ENCODE measurements around the gene WNT11. TPM values are rescaled to one million over a fixed set of nuclear protein-coding genes. Genes with fewer than 3 reads are reported as not detected.

Gene WNT11
- total RNA-seq, 3 donors from 2014 or later (not counting 1 experiment from before 2014, with no cell fraction given), result 0.47 to 1.3 (median 0.80) TPM

DNA sequence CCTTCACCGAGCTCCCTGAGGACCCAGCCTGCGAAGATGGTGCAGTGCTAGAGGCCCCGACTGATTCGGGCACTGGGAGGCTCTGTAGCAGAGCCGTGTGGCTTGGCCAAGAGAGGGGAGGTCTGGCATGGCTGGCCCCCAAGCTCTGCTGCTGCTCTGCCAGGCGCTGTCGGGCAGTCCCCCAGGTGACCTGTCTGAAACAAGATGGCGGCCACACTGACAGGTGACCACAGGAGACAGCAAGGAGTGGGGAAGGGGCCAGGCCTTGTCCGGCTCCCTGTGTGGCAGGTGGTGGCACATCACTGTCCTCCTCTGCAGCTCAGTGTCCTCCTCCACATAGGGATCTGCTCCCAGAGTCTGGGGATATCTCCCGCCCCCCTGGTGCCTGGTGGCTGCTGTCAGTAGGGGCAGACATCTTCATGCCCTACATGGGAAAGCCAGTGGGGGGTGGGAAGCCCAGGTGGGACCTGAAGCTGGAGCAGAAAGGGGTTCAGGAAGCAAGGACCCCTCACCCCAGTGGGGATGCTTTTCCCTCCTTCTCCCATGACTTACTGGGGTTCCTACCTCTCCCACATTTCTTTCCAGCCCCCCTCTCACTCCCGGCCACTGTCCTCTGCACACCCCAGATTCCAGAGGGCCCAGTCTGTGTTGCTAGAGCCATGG lies 40.1 kb upstream of the WNT11 start:
- Mint-ChIP-seq H3K9me3 (no peaks in the 10 kb centered on the region), H3K36me3 (no peaks in the 10 kb centered on the region), H3K27ac (no peak overlapping the region), H3K4me3 (no peak overlapping the region), H3K27me3 (ENCODE audit: low read depth in 2 of 2) (no peaks in the 10 kb centered on the region), H3K4me1 (no peaks in the 10 kb centered on the region)
- Histone ChIP-seq H3K36me3 (ENCODE audit: control insufficient read depth, insufficient read depth, low read length) (no peaks in the 10 kb centered on the region), H3K4me1 (ENCODE audit: control insufficient read depth, insufficient read depth, low read length) (no peaks in the 10 kb centered on the region), H3K27ac (ENCODE audit: low read length) (no peak overlapping the region), H3K9me3 (ENCODE audit: control insufficient read depth, insufficient read depth, low read length) (peaks cover 9% of the 10 kb centered on the region), H3K4me3 (ENCODE audit: low read length) (no peak overlapping the region), H3K27me3 (ENCODE audit: control insufficient read depth, insufficient read depth, low read length) (no peaks in the 10 kb centered on the region)
- WGBS (ENCODE audit: insufficient coverage), result 95% methylated on average over 11 of the region's 11 CpGs
- TF ChIP-seq CTCF (IDR thresholded peaks at IDR 0.05), result no peak
- no peak for ATAC-seq
- no peak for DNase-seq
- intact Hi-C loops (cut with micrococcal nuclease), result no loop called here

DNA sequence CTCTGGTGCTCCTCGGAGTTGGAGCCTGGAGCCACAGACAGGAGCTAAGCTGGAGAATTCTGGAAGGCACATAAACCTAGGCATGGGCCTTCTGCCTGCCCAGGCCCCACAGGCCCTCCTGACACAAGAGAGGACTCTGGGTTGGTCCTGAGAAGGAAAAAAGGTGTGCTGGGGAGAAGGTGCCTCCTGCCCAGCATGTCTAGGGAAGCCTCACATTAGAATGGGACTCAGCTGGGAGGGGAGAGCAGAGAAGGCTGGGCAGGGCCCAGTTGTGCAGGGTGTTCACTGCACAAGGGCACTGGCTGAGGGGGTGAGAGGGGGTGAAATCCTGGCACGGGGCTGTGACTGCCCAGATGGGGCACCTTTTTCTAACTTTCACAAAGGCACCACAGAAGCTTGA lies 39.4 kb upstream of the WNT11 start:
- H3K4me1 Mint-ChIP-seq, result no peaks in the 10 kb centered on the region
- DNase-seq (no peak), ATAC-seq (no peak)
- intact Hi-C loops (cut with micrococcal nuclease), result no loop called here
- WGBS (ENCODE audit: insufficient coverage), result 65% methylated on average over 1 of the region's 2 CpGs
- H3K9me3 Mint-ChIP-seq, result no peaks in the 10 kb centered on the region
- no peak overlapping the region for H3K27ac Mint-ChIP-seq
- H3K36me3 Mint-ChIP-seq, result no peaks in the 10 kb centered on the region
- peaks cover 6% of the 10 kb centered on the region for H3K9me3 ChIP-seq (ENCODE audit: control insufficient read depth, insufficient read depth, low read length)
- no peak overlapping the region for H3K4me3 ChIP-seq (ENCODE audit: low read length)
- H3K27me3 Mint-ChIP-seq (ENCODE audit: low read depth in 2 of 2), result no peaks in the 10 kb centered on the region
- H3K27me3 ChIP-seq (ENCODE audit: control insufficient read depth, insufficient read depth, low read length), result no peaks in the 10 kb centered on the region
- TF ChIP-seq CTCF (IDR thresholded peaks at IDR 0.05), result no peak
- no peaks in the 10 kb centered on the region for H3K36me3 ChIP-seq (ENCODE audit: control insufficient read depth, insufficient read depth, low read length)
- no peak overlapping the region for H3K4me3 Mint-ChIP-seq
- no peaks in the 10 kb centered on the region for H3K4me1 ChIP-seq (ENCODE audit: control insufficient read depth, insufficient read depth, low read length)
- H3K27ac ChIP-seq (ENCODE audit: low read length), result no peak overlapping the region

- no peaks in the 10 kb centered on the region for H3K4me1 Mint-ChIP-seq
- H3K4me3 Mint-ChIP-seq, result no peak overlapping the region
- no peak for ATAC-seq
- no peaks in the 10 kb centered on the region for H3K27me3 Mint-ChIP-seq (ENCODE audit: low read depth in 2 of 2)
- no peak for TF ChIP-seq CTCF (IDR thresholded peaks at IDR 0.05)
- Histone ChIP-seq H3K9me3 (ENCODE audit: control insufficient read depth, insufficient read depth, low read length) (no peaks in the 10 kb centered on the region), H3K27ac (ENCODE audit: low read length) (no peak overlapping the region), H3K4me1 (ENCODE audit: control insufficient read depth, insufficient read depth, low read length) (no peaks in the 10 kb centered on the region), H3K4me3 (ENCODE audit: low read length) (no peak overlapping the region), H3K27me3 (ENCODE audit: control insufficient read depth, insufficient read depth, low read length) (no peaks in the 10 kb centered on the region), H3K36me3 (ENCODE audit: control insufficient read depth, insufficient read depth, low read length) (no peaks in the 10 kb centered on the region)
- H3K36me3 Mint-ChIP-seq, result no peaks in the 10 kb centered on the region
- intact Hi-C loops (cut with micrococcal nuclease), result no loop called here
- no peaks in the 10 kb centered on the region for H3K9me3 Mint-ChIP-seq
- no peak overlapping the region for H3K27ac Mint-ChIP-seq
- DNase-seq, result no peak
- 67% methylated on average over 4 of the region's 4 CpGs for WGBS (ENCODE audit: insufficient coverage)
These were observed 38.1 kb upstream of the WNT11 start for GRCh38 chr11:76244316-76244851.

GRCh38 chr11:76243957-76244285 lies 37.6 kb upstream of the WNT11 start:
- Mint-ChIP-seq H3K36me3 (no peaks in the 10 kb centered on the region), H3K9me3 (no peaks in the 10 kb centered on the region), H3K27me3 (ENCODE audit: low read depth in 2 of 2) (no peaks in the 10 kb centered on the region), H3K4me3 (no peak overlapping the region), H3K27ac (no peak overlapping the region), H3K4me1 (no peaks in the 10 kb centered on the region)
- no peaks in the 10 kb centered on the region for H3K27me3 ChIP-seq (ENCODE audit: control insufficient read depth, insufficient read depth, low read length)
- no peak overlapping the region for H3K27ac ChIP-seq (ENCODE audit: low read length)
- H3K4me3 ChIP-seq (ENCODE audit: low read length), result no peak overlapping the region
- WGBS (ENCODE audit: insufficient coverage), result 88% methylated on average over 7 of the region's 7 CpGs
- H3K36me3 ChIP-seq (ENCODE audit: control insufficient read depth, insufficient read depth, low read length), result no peaks in the 10 kb centered on the region
- DNase-seq (no peak), ATAC-seq (no peak)
- H3K4me1 ChIP-seq (ENCODE audit: control insufficient read depth, insufficient read depth, low read length), result no peaks in the 10 kb centered on the region
- TF ChIP-seq CTCF (IDR thresholded peaks at IDR 0.05), result no peak
- H3K9me3 ChIP-seq (ENCODE audit: control insufficient read depth, insufficient read depth, low read length), result no peaks in the 10 kb centered on the region
- intact Hi-C loops (cut with micrococcal nuclease), result no loop called here

All from natural killer cell (primary cell).